GM12891 (cell line): ENCODE results near the gene PHF21A.

ENCODE experiments used
- PAX5 ChIP-seq: IDR thresholded peaks from 2 replicates; pipeline ENCODE4 v1.6.1; 2011; ENCODE audit warnings: low read length, moderate library complexity, mild to moderate bottlenecking; ENCODE audit not compliant: insufficient read depth, severe bottlenecking
- POLR2A ChIP-seq: IDR thresholded peaks from 2 replicates; pipeline ENCODE4 v1.6.1; 2011; ENCODE audit warnings: low read depth, low read length, control low read depth
- POLR2AphosphoS5 ChIP-seq: IDR thresholded peaks from 2 replicates; pipeline ENCODE4 v1.6.1; 2011; ENCODE audit warnings: low read depth, low read length, control low read depth

DNA sequence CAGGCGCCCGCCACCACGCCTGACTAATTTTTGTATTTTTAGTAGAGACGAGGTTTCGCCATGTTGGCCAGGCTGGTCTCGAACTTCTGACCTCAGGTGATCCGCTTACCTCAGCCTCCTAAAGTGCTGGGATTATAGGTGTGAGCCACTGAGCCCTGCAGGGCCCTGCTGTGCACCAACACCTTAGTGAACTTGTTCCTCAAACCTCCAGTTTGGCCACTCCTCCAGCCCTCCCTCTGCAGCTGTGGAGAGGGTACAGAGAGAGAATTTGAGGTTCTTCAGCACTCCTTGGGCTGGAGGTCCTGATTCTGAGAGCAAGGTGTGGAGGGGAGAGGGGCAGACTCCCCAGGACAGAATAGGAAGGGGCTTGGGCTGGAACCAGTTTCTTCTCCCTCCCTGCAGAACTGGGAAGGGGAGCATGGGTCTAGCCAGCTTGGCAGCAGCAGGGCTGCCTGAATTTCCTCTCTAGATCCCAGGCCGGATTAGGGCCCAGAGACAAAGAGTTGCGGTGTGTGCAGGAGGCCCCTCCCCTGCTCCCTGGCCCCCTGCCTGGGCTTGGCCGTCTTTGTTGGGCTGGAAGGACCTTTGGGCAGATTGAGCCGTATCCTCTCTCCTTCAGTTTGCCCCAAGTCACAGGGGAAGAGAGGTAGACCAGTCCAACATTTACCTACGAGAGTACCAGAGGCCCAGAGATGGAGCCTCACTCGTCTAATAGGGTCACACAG lies 201.3 kb downstream of the PHF21A start:
- TF ChIP-seq PAX5 (no peak), POLR2AphosphoS5 (no peak), POLR2A (no peak)
